Fibroblast of skin of left biceps (primary cell): Measurements from ENCODE around the gene ATP2C2.
"Not testable (repeated sequence)": the region's sequence is repeated elsewhere in the genome, so short reads cannot be mapped to it uniquely, and the experiment has no call there.

Experiments used
- DNase-seq, 2 experiments: peaks; one replicate each; pipeline ENCODE4 v3.0.0-alpha.2; 2013; ENCODE audit warnings: low read depth in 2 of 2

ATP2C2 gene

GRCh38 chr16:84392031-84392360 is 23.7 kb downstream of the ATP2C2 start:
- no peak for DNase-seq

GRCh38 chr16:84396082-84396481 is 27.7 kb downstream of the ATP2C2 start:
- not testable (repeated sequence) for DNase-seq

GRCh38 chr16:84396537-84397008 is 28.2 kb downstream of the ATP2C2 start:
- no peak for DNase-seq

GRCh38 chr16:84397090-84397489 is 28.8 kb downstream of the ATP2C2 start:
- no peak for DNase-seq

GRCh38 chr16:84398701-84399100 is 30.4 kb downstream of the ATP2C2 start:
- no peak for DNase-seq

- not testable (repeated sequence) for DNase-seq
Observed at GRCh38 chr16:84399912-84400311, 31.6 kb downstream of the ATP2C2 start.

GRCh38 chr16:84403435-84403834 is 35.1 kb downstream of the ATP2C2 start:
- DNase-seq = not testable (repeated sequence)

GRCh38 chr16:84404324-84404723 is 36.0 kb downstream of the ATP2C2 start:
- DNase-seq = no peak

GRCh38 chr16:84404936-84405639 is 36.8 kb downstream of the ATP2C2 start:
- DNase-seq = no peak

GRCh38 chr16:84406006-84406963 is 37.9 kb downstream of the ATP2C2 start:
- no peak for DNase-seq

- no peak for DNase-seq
Observed at GRCh38 chr16:84407588-84408313, 39.4 kb downstream of the ATP2C2 start.

- no peak for DNase-seq
Observed at GRCh38 chr16:84408314-84408690, 40.0 kb downstream of the ATP2C2 start.

GRCh38 chr16:84408856-84409255 is 40.5 kb downstream of the ATP2C2 start:
- no peak for DNase-seq

GRCh38 chr16:84410361-84411138 is 42.2 kb downstream of the ATP2C2 start:
- DNase-seq = no peak

GRCh38 chr16:84411768-84412167 is 43.4 kb downstream of the ATP2C2 start:
- no peak for DNase-seq

GRCh38 chr16:84412262-84412661 is 43.9 kb downstream of the ATP2C2 start:
- no peak for DNase-seq

- no peak for DNase-seq
Observed at GRCh38 chr16:84413244-84414004, 45.1 kb downstream of the ATP2C2 start.

- no peak for DNase-seq
Observed at GRCh38 chr16:84414789-84415326, 46.5 kb downstream of the ATP2C2 start.

- no peak for DNase-seq
Observed at GRCh38 chr16:84416407-84417321, 48.3 kb downstream of the ATP2C2 start.
